ENCODE measurements around the gene AGFG1.

Gene AGFG1

GRCh38 chr2:227456102-227456501 lies 15.9 kb upstream of the AGFG1 start:
- Histone ChIP-seq H3K4me1 (ENCODE audit: low read depth, poor library complexity, severe bottlenecking) (peaks cover 18% of the 10 kb centered on the region), H3K36me3 (ENCODE audit: insufficient read depth) (no peaks in the 10 kb centered on the region), H2AFZ (ENCODE audit: low read depth) (no peak overlapping the region), H3K9ac (no peak overlapping the region), H3K27ac (no peak overlapping the region), H3K79me2 (ENCODE audit: insufficient read depth, low read depth) (no peaks in the 10 kb centered on the region), H4K20me1 (ENCODE audit: insufficient read depth) (no peaks in the 10 kb centered on the region), H3K4me3 (IDR thresholded peaks at IDR 0.05; ENCODE audit: insufficient read depth, low read depth, low read length) (no peak overlapping the region), H3K27me3 (ENCODE audit: insufficient read depth, low read depth) (no peaks in the 10 kb centered on the region), H3K4me2 (no peak overlapping the region)
- TF ChIP-seq, protein P1, sequence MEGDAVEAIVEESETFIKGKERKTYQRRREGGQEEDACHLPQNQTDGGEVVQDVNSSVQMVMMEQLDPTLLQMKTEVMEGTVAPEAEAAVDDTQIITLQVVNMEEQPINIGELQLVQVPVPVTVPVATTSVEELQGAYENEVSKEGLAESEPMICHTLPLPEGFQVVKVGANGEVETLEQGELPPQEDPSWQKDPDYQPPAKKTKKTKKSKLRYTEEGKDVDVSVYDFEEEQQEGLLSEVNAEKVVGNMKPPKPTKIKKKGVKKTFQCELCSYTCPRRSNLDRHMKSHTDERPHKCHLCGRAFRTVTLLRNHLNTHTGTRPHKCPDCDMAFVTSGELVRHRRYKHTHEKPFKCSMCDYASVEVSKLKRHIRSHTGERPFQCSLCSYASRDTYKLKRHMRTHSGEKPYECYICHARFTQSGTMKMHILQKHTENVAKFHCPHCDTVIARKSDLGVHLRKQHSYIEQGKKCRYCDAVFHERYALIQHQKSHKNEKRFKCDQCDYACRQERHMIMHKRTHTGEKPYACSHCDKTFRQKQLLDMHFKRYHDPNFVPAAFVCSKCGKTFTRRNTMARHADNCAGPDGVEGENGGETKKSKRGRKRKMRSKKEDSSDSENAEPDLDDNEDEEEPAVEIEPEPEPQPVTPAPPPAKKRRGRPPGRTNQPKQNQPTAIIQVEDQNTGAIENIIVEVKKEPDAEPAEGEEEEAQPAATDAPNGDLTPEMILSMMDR (conservative IDR thresholded peaks at IDR 0.05; ENCODE audit: low read depth, low read length): no peak

DNA sequence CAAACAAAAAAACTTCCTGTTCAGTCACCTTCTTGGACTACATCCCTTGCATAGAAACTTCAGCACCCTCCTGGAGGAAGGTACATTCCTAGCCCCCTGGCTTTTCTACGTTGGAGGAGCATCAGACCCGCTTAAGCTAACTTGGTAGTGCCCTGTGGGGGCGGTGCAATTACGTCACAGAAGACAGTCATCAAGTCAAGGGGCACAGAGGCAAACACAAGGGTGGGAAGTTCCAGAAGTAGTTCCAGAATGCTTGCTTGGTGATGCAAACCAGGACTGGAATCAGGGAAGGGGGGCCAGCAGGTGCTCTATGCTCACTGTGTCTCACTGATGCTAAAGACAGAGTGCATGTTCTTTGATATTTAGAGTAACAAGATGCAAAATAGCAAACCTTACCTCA lies 15.2 kb upstream of the AGFG1 start:
- Histone ChIP-seq H2AFZ (ENCODE audit: low read depth) (no peak overlapping the region), H4K20me1 (ENCODE audit: insufficient read depth) (no peaks in the 10 kb centered on the region), H3K4me2 (no peak overlapping the region), H3K9ac (no peak overlapping the region), H3K27ac (no peak overlapping the region), H3K4me3 (IDR thresholded peaks at IDR 0.05; ENCODE audit: insufficient read depth, low read depth, low read length) (no peak overlapping the region), H3K27me3 (ENCODE audit: insufficient read depth, low read depth) (no peaks in the 10 kb centered on the region), H3K79me2 (ENCODE audit: insufficient read depth, low read depth) (no peaks in the 10 kb centered on the region), H3K4me1 (ENCODE audit: low read depth, poor library complexity, severe bottlenecking) (peaks cover 18% of the 10 kb centered on the region), H3K36me3 (ENCODE audit: insufficient read depth) (no peaks in the 10 kb centered on the region)
- TF ChIP-seq, protein P1 (conservative IDR thresholded peaks at IDR 0.05; ENCODE audit: low read depth, low read length): no peak

- no peaks in the 10 kb centered on the region for H3K36me3 ChIP-seq (ENCODE audit: insufficient read depth)
- H3K79me2 ChIP-seq (ENCODE audit: insufficient read depth, low read depth): no peaks in the 10 kb centered on the region
- no peaks in the 10 kb centered on the region for H4K20me1 ChIP-seq (ENCODE audit: insufficient read depth)
- H3K9ac ChIP-seq: no peak overlapping the region
- no peak overlapping the region for H2AFZ ChIP-seq (ENCODE audit: low read depth)
- no peak overlapping the region for H3K4me3 ChIP-seq (IDR thresholded peaks at IDR 0.05; ENCODE audit: insufficient read depth, low read depth, low read length)
- TF ChIP-seq, protein P1 (conservative IDR thresholded peaks at IDR 0.05; ENCODE audit: low read depth, low read length): no peak
- H3K4me2 ChIP-seq: peak overlapping the region; percentile 24; the same call in 1 of the 2 replicates
- no peaks in the 10 kb centered on the region for H3K27me3 ChIP-seq (ENCODE audit: insufficient read depth, low read depth)
- H3K4me1 ChIP-seq (ENCODE audit: low read depth, poor library complexity, severe bottlenecking): peaks cover 15% of the 10 kb centered on the region
- H3K27ac ChIP-seq: no peak overlapping the region
Observed at GRCh38 chr2:227460070-227460485, 11.9 kb upstream of the AGFG1 start.

DNA sequence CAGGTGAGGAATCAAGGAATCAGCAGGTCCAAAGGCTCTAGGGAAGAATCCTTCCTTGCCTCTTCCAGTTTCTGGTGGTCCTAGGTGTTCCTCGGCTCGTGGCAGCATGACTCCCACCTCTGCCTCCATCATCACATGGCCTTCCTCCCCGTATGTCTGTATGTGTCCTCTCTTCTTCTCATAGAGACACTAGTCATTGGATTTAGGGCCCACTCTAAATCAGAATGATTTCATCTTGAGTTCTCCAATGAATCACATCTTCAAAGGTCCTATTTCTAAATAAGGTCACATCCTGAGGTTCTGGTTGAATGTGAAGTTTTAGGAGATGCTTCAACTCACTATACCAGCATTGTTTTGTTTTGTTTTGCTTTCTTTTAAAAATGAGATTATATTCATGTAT lies 11.1 kb upstream of the AGFG1 start:
- H3K27ac ChIP-seq: no peak overlapping the region
- no peak overlapping the region for H2AFZ ChIP-seq (ENCODE audit: low read depth)
- no peaks in the 10 kb centered on the region for H3K36me3 ChIP-seq (ENCODE audit: insufficient read depth)
- H4K20me1 ChIP-seq (ENCODE audit: insufficient read depth): no peaks in the 10 kb centered on the region
- H3K4me3 ChIP-seq (IDR thresholded peaks at IDR 0.05; ENCODE audit: insufficient read depth, low read depth, low read length): no peak overlapping the region
- H3K9ac ChIP-seq: no peak overlapping the region
- TF ChIP-seq, protein P1 (conservative IDR thresholded peaks at IDR 0.05; ENCODE audit: low read depth, low read length): no peak
- peaks cover 15% of the 10 kb centered on the region for H3K4me1 ChIP-seq (ENCODE audit: low read depth, poor library complexity, severe bottlenecking)
- peak overlapping the region; percentile 24; the same call in 1 of the 2 replicates for H3K4me2 ChIP-seq
- no peaks in the 10 kb centered on the region for H3K27me3 ChIP-seq (ENCODE audit: insufficient read depth, low read depth)
- H3K79me2 ChIP-seq (ENCODE audit: insufficient read depth, low read depth): no peaks in the 10 kb centered on the region
